Mesendoderm (in vitro differentiated cells): Measurements from ENCODE around the gene ANAPC7.

ENCODE experiments used
- DNase-seq: peaks from one replicate; pipeline ENCODE4 v3.0.0; 2013
- H2AK5ac ChIP-seq: 2 replicates; pipeline ENCODE4 v1.6.1; 2013; ENCODE audit warnings: low read length, inconsistent platforms
- H2BK120ac ChIP-seq: 2 replicates; pipeline ENCODE4 v1.6.1; 2013; ENCODE audit warnings: low read depth, mild to moderate bottlenecking, low read length, moderate library complexity, mixed read lengths
- H2BK15ac ChIP-seq: replicated peaks from 2 replicates; pipeline ENCODE4 v1.6.1; 2013; ENCODE audit warnings: low read depth, mild to moderate bottlenecking, moderate library complexity
- H2BK5ac ChIP-seq: 2 replicates; pipeline ENCODE4 v1.6.1; 2013; ENCODE audit warnings: low read length, inconsistent platforms
- H3K18ac ChIP-seq: 2 replicates; pipeline ENCODE4 v1.6.1; 2013; ENCODE audit warnings: mild to moderate bottlenecking, low read length, mixed read lengths
- H3K23ac ChIP-seq: one replicate; pipeline ENCODE4 v1.6.1; 2013; ENCODE audit warnings: low read length
- H3K27ac ChIP-seq: 2 replicates; pipeline ENCODE4 v1.5.1; 2013; ENCODE audit warnings: low read depth, mild to moderate bottlenecking, inconsistent platforms, low read length, moderate library complexity
- H3K27me3 ChIP-seq: 2 replicates; pipeline ENCODE4 v1.6.1; 2013; ENCODE audit warnings: low read length, control low read depth, mild to moderate bottlenecking, inconsistent platforms; ENCODE audit not compliant: insufficient read depth, poor library complexity
- H3K36me3 ChIP-seq: 2 replicates; pipeline ENCODE4 v1.6.1; 2013; ENCODE audit warnings: low read length, inconsistent platforms; ENCODE audit not compliant: control insufficient read depth, insufficient read depth
- H3K4ac ChIP-seq: one replicate; pipeline ENCODE4 v1.6.1; 2013; ENCODE audit warnings: low read depth, mild to moderate bottlenecking, low read length, moderate library complexity
- H3K4me1 ChIP-seq: 2 replicates; pipeline ENCODE4 v1.6.1; 2013; ENCODE audit warnings: low read depth, low read length, inconsistent platforms; ENCODE audit not compliant: control insufficient read depth
- H3K4me2 ChIP-seq: 2 replicates; pipeline ENCODE4 v1.6.1; 2013; ENCODE audit warnings: low read length
- H3K4me3 ChIP-seq: 2 replicates; pipeline ENCODE4 v1.5.1; 2013; ENCODE audit warnings: mild to moderate bottlenecking, low read length
- H3K56ac ChIP-seq: one replicate; pipeline ENCODE4 v1.6.1; 2013; ENCODE audit warnings: low read length
- H3K79me1 ChIP-seq: 2 replicates; pipeline ENCODE4 v1.6.1; 2013; ENCODE audit warnings: low read length, inconsistent platforms
- H3K79me2 ChIP-seq: 2 replicates; pipeline ENCODE4 v1.6.1; 2013; ENCODE audit warnings: mild to moderate bottlenecking, low read length; ENCODE audit not compliant: control insufficient read depth, insufficient read depth
- H3K9ac ChIP-seq: 2 replicates; pipeline ENCODE4 v1.6.1; 2013; ENCODE audit warnings: low read length, inconsistent platforms
- H4K5ac ChIP-seq: one replicate; pipeline ENCODE4 v1.6.1; 2013; ENCODE audit warnings: low read length
- H4K8ac ChIP-seq: one replicate; pipeline ENCODE4 v1.6.1; 2013; ENCODE audit warnings: low read depth, mild to moderate bottlenecking, control low read depth, low read length, moderate library complexity
- WGBS: extraction: QIAGEN DNeasy Blood & Tissue Kit; methylation state at CpG from one replicate; pipeline ENCODE4 v1.1.7; 2013; ENCODE audit warnings: low lambda C conversion rate, missing lambda C conversion rate; ENCODE audit not compliant: insufficient coverage; ENCODE audit errors: extremely low coverage; 5-methylcytosine and 5-hydroxymethylcytosine counted together

ANAPC7 gene

DNA sequence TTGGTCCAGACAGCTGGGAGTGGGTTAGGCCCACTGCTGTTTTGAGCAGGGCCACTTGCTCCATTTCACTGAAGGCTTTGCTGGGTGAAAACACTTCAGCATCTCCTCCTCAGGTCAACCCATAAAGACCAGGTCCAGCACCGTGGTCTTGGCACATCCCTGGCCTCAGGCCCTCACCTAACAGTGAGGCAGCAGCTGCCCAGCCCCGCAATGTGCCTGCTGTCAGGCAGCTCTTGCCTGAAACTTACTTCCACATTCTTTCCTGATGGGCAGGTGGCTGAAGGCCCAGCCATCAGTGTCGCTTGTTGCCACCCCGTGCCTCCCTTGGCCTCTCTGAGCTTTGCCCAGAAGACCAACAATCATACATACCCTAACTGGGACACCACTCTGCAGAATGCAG is 54.4 kb downstream of the ANAPC7 start:
- no peak overlapping the region for H3K4ac ChIP-seq
- no peak overlapping the region for H4K5ac ChIP-seq
- peaks cover 24% of the 10 kb centered on the region for H3K36me3 ChIP-seq
- H2BK5ac ChIP-seq, result no peak overlapping the region
- H3K56ac ChIP-seq, result no peak overlapping the region
- no peak for DNase-seq
- H3K79me2 ChIP-seq, result no peaks in the 10 kb centered on the region
- no peak overlapping the region for H3K4me3 ChIP-seq
- H4K8ac ChIP-seq, result no peak overlapping the region
- no peaks in the 10 kb centered on the region for H3K4me1 ChIP-seq
- no peak overlapping the region for H3K18ac ChIP-seq
- H2BK120ac ChIP-seq, result no peak overlapping the region
- H3K4me2 ChIP-seq, result no peak overlapping the region
- H3K23ac ChIP-seq, result no peak overlapping the region
- no peak overlapping the region for H2BK15ac ChIP-seq
- no peaks in the 10 kb centered on the region for H3K27me3 ChIP-seq
- no peak overlapping the region for H3K27ac ChIP-seq
- H2AK5ac ChIP-seq, result no peak overlapping the region
- H3K79me1 ChIP-seq, result no peaks in the 10 kb centered on the region
- WGBS, result no CpG with 5 or more reads among the region's 4 CpGs
- no peak overlapping the region for H3K9ac ChIP-seq

- Histone ChIP-seq H2BK5ac (no peak overlapping the region), H2BK120ac (no peak overlapping the region), H3K79me2 (no peaks in the 10 kb centered on the region), H3K4me3 (no peak overlapping the region), H3K23ac (no peak overlapping the region), H3K27ac (no peak overlapping the region), H3K79me1 (no peaks in the 10 kb centered on the region), H3K27me3 (no peaks in the 10 kb centered on the region), H3K18ac (no peak overlapping the region), H2AK5ac (no peak overlapping the region), H3K4me2 (no peak overlapping the region), H3K4ac (no peak overlapping the region), H4K8ac (no peak overlapping the region), H3K4me1 (no peaks in the 10 kb centered on the region), H3K36me3 (peaks cover 28% of the 10 kb centered on the region), H4K5ac (no peak overlapping the region), H3K56ac (no peak overlapping the region), H3K9ac (no peak overlapping the region), H2BK15ac (no peak overlapping the region)
- DNase-seq, result no peak
- WGBS, result no CpG with 5 or more reads among the region's 7 CpGs
Measured at GRCh38 chr12:110348431-110349059, 55.0 kb downstream of the ANAPC7 start.

DNA sequence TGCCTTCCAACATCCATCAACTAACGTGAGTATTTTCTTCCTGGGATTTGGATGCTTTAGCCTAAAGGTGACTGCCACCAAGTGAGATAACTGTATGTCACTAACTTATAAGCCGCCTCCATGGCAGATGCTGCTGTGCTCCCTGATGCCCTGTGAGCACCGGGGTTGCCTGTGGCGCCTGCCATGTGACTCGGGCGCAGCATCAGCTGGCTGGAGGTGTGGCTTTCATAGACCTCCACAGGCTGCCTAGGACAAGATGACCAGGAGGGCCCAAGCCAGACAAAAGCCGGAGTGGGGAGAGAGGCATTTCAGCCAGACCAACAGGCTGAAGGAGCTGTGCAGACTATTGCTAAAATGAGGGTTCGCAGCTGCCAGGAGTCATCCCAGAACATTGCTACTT is 55.7 kb downstream of the ANAPC7 start:
- Histone ChIP-seq H3K36me3 (peaks cover 28% of the 10 kb centered on the region), H4K5ac (no peak overlapping the region), H3K23ac (no peak overlapping the region), H3K4me1 (no peaks in the 10 kb centered on the region), H2BK120ac (no peak overlapping the region), H3K79me2 (no peaks in the 10 kb centered on the region), H3K18ac (no peak overlapping the region), H2BK15ac (no peak overlapping the region), H3K79me1 (no peaks in the 10 kb centered on the region), H4K8ac (no peak overlapping the region), H3K4me3 (no peak overlapping the region), H3K27me3 (no peaks in the 10 kb centered on the region), H3K56ac (no peak overlapping the region), H2BK5ac (no peak overlapping the region), H3K9ac (no peak overlapping the region), H2AK5ac (no peak overlapping the region), H3K27ac (no peak overlapping the region), H3K4ac (no peak overlapping the region), H3K4me2 (no peak overlapping the region)
- WGBS, result no CpG with 5 or more reads among the region's 8 CpGs
- DNase-seq, result no peak

DNA sequence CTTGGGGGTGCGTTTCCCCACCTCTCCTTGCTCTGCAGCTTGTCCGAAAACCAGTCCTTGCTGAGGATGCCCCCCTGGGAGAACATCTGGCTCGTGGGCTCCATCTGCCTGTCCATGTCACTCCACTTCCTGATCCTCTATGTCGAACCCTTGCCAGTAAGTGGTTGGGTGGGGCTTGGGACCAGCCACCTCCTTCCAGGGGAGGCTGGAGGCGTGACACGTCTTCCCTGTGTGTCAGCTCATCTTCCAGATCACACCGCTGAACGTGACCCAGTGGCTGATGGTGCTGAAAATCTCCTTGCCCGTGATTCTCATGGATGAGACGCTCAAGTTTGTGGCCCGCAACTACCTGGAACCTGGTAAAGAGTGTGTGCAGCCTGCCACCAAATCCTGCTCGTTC is 57.5 kb downstream of the ANAPC7 start:
- no peak overlapping the region for H3K9ac ChIP-seq
- no peak overlapping the region for H2BK120ac ChIP-seq
- H3K4ac ChIP-seq, result no peak overlapping the region
- H3K4me2 ChIP-seq, result no peak overlapping the region
- H3K56ac ChIP-seq, result no peak overlapping the region
- H2BK15ac ChIP-seq, result no peak overlapping the region
- no peak overlapping the region for H2BK5ac ChIP-seq
- DNase-seq, result peak; percentile 14
- no peaks in the 10 kb centered on the region for H3K4me1 ChIP-seq
- H3K36me3 ChIP-seq, result peaks cover 32% of the 10 kb centered on the region
- H3K18ac ChIP-seq, result no peak overlapping the region
- H3K27me3 ChIP-seq, result no peaks in the 10 kb centered on the region
- no peak overlapping the region for H3K4me3 ChIP-seq
- no peak overlapping the region for H3K23ac ChIP-seq
- no peaks in the 10 kb centered on the region for H3K79me1 ChIP-seq
- no peak overlapping the region for H4K5ac ChIP-seq
- no peak overlapping the region for H2AK5ac ChIP-seq
- H4K8ac ChIP-seq, result no peak overlapping the region
- no peaks in the 10 kb centered on the region for H3K79me2 ChIP-seq
- H3K27ac ChIP-seq, result no peak overlapping the region
- no CpG with 5 or more reads among the region's 12 CpGs for WGBS

GRCh38 chr12:110345176-110345661 is 58.3 kb downstream of the ANAPC7 start:
- Histone ChIP-seq H3K56ac (no peak overlapping the region), H2AK5ac (no peak overlapping the region), H3K23ac (no peak overlapping the region), H3K4me3 (no peak overlapping the region), H3K4me2 (no peak overlapping the region), H3K4me1 (no peaks in the 10 kb centered on the region), H3K79me2 (no peaks in the 10 kb centered on the region), H3K27ac (no peak overlapping the region), H4K8ac (no peak overlapping the region), H4K5ac (no peak overlapping the region), H2BK5ac (no peak overlapping the region), H3K4ac (no peak overlapping the region), H3K36me3 (peaks cover 33% of the 10 kb centered on the region), H2BK15ac (no peak overlapping the region), H3K27me3 (no peaks in the 10 kb centered on the region), H3K9ac (no peak overlapping the region), H3K79me1 (no peaks in the 10 kb centered on the region), H2BK120ac (no peak overlapping the region), H3K18ac (no peak overlapping the region)
- DNase-seq, result no peak
- no CpG with 5 or more reads among the region's 11 CpGs for WGBS

GRCh38 chr12:110344657-110345056 is 58.9 kb downstream of the ANAPC7 start:
- no peak overlapping the region for H4K8ac ChIP-seq
- no peak overlapping the region for H3K4me3 ChIP-seq
- H2AK5ac ChIP-seq, result no peak overlapping the region
- no peak overlapping the region for H3K18ac ChIP-seq
- H3K56ac ChIP-seq, result no peak overlapping the region
- no peak overlapping the region for H4K5ac ChIP-seq
- H3K79me2 ChIP-seq, result no peaks in the 10 kb centered on the region
- no peak overlapping the region for H3K23ac ChIP-seq
- no peaks in the 10 kb centered on the region for H3K79me1 ChIP-seq
- no peak overlapping the region for H3K9ac ChIP-seq
- no peak overlapping the region for H3K27ac ChIP-seq
- no peaks in the 10 kb centered on the region for H3K4me1 ChIP-seq
- H2BK15ac ChIP-seq, result no peak overlapping the region
- H3K4ac ChIP-seq, result no peak overlapping the region
- H3K4me2 ChIP-seq, result no peak overlapping the region
- DNase-seq, result no peak
- H3K27me3 ChIP-seq, result no peaks in the 10 kb centered on the region
- H3K36me3 ChIP-seq, result peaks cover 33% of the 10 kb centered on the region
- H2BK5ac ChIP-seq, result no peak overlapping the region
- H2BK120ac ChIP-seq, result no peak overlapping the region
- no CpG with 5 or more reads among the region's 11 CpGs for WGBS
